Liver (tissue), 9 donors: ENCODE results near the gene NUCKS1. TPM values are rescaled to one million over a fixed set of nuclear protein-coding genes. Genes with fewer than 3 reads are reported as not detected.

Source experiments
- DNase-seq: peaks from one replicate; pipeline ENCODE4 v3.0.0-alpha.2; 2017; ENCODE audit warnings: low spot score
- H3K27ac ChIP-seq, 2 donors: one replicate each; pipeline ENCODE4 v1.7.0; 2013; ENCODE audit warnings: inconsistent platforms in 2 of 2, low read length in 2 of 2, control low read depth in 1 of 2, low read depth in 1 of 2, mild to moderate bottlenecking in 1 of 2
- H3K27me3 ChIP-seq, 4 donors: one replicate each; pipeline versions ENCODE4 v1.6.1 to v1.7.0; 2013; ENCODE audit warnings: low read length in 3 of 4, inconsistent platforms in 1 of 4, mild to moderate bottlenecking in 1 of 4, moderate library complexity in 1 of 4; ENCODE audit not compliant: control insufficient read depth in 4 of 4, insufficient read depth in 4 of 4
- H3K36me3 ChIP-seq, 4 donors: one replicate each; pipeline versions ENCODE4 v1.6.1 to v1.7.0; 2013; ENCODE audit warnings: low read length in 3 of 4, mild to moderate bottlenecking in 3 of 4, low read depth in 1 of 4, moderate library complexity in 1 of 4; ENCODE audit not compliant: control insufficient read depth in 4 of 4, insufficient read depth in 3 of 4
- H3K4me1 ChIP-seq, 4 donors: one replicate each; pipeline versions ENCODE4 v1.6.1 to v1.7.0; 2013; ENCODE audit warnings: low read length in 3 of 4, mild to moderate bottlenecking in 3 of 4, moderate library complexity in 1 of 4; ENCODE audit not compliant: control insufficient read depth in 4 of 4, insufficient read depth in 4 of 4
- H3K4me3 ChIP-seq, 3 donors: one replicate each; pipeline versions ENCODE4 v1.6.1 to v1.7.0; 2013; ENCODE audit warnings: low read length in 3 of 3, control low read depth in 1 of 3, low read depth in 1 of 3, mild to moderate bottlenecking in 1 of 3
- H3K9ac ChIP-seq, 2 donors: one replicate each; pipeline ENCODE4 v1.7.0; 2013; ENCODE audit warnings: low read length in 2 of 2, mild to moderate bottlenecking in 2 of 2, moderate library complexity in 2 of 2, control low read depth in 1 of 2, low read depth in 1 of 2
- H3K9me3 ChIP-seq, 4 donors: one replicate each; pipeline versions ENCODE4 v1.6.1 to v1.7.0; 2013; ENCODE audit warnings: low read length in 3 of 4; ENCODE audit not compliant: control insufficient read depth in 4 of 4
- ATF3 ChIP-seq: IDR thresholded peaks from 2 replicates; pipeline ENCODE4 v1.6.1; 2016; ENCODE audit warnings: antibody characterized with exemption
- CTCF ChIP-seq: fragments of 150-350 bp; IDR thresholded peaks from 2 replicates; pipeline ENCODE4 v1.5.1; 2017; ENCODE audit warnings: improper control_type of control experiment, low read depth, low read length; ENCODE audit not compliant: missing input control
- EGR1 ChIP-seq, 2 donors: IDR thresholded peaks; 2 replicates each; pipeline ENCODE4 v1.6.1; 2016 to 2018; ENCODE audit warnings: antibody characterized with exemption in 2 of 2, low read depth in 2 of 2
- FOXA1 ChIP-seq: IDR thresholded peaks from 2 replicates; pipeline ENCODE4 v1.6.1; 2016; ENCODE audit warnings: antibody characterized with exemption
- FOXA2 ChIP-seq: IDR thresholded peaks from 2 replicates; pipeline ENCODE4 v1.6.1; 2016; ENCODE audit warnings: antibody characterized with exemption
- GABPA ChIP-seq, 2 donors: IDR thresholded peaks in 1 of 2; conservative IDR thresholded peaks in 1 of 2; 2 replicates each; pipeline ENCODE4 v1.6.1; 2016; ENCODE audit warnings: antibody characterized with exemption in 2 of 2, mild to moderate bottlenecking in 1 of 2, moderate library complexity in 1 of 2
- HNF4A ChIP-seq, 2 donors: conservative IDR thresholded peaks; 2 replicates each; pipeline ENCODE4 v1.6.1; 2016; ENCODE audit warnings: antibody characterized with exemption in 2 of 2, mild to moderate bottlenecking in 2 of 2
- JUND ChIP-seq, 2 donors: IDR thresholded peaks; 2 replicates each; pipeline ENCODE4 v1.6.1; 2016; ENCODE audit warnings: antibody characterized with exemption in 2 of 2
- MAX ChIP-seq: IDR thresholded peaks from 2 replicates; pipeline ENCODE4 v1.6.1; 2016; ENCODE audit warnings: antibody characterized with exemption
- RAD21 ChIP-seq, 2 donors: IDR thresholded peaks; 2 replicates each; pipeline ENCODE4 v1.6.1; 2016; ENCODE audit warnings: antibody characterized with exemption in 2 of 2, mild to moderate bottlenecking in 2 of 2
- RXRA ChIP-seq, 2 donors: IDR thresholded peaks; 2 replicates each; pipeline ENCODE4 v1.6.1; 2017 to 2018; ENCODE audit warnings: antibody characterized with exemption in 2 of 2, mild to moderate bottlenecking in 1 of 2
- SP1 ChIP-seq: IDR thresholded peaks from 2 replicates; pipeline ENCODE4 v1.6.1; 2018; ENCODE audit warnings: antibody characterized with exemption, mild to moderate bottlenecking
- TAF1 ChIP-seq: conservative IDR thresholded peaks from 2 replicates; pipeline ENCODE4 v1.6.1; 2016; ENCODE audit warnings: antibody characterized with exemption, mild to moderate bottlenecking
- YY1 ChIP-seq: IDR thresholded peaks from 2 replicates; pipeline ENCODE4 v1.6.1; 2016; ENCODE audit warnings: antibody characterized with exemption, mild to moderate bottlenecking
- ZBTB33 ChIP-seq: IDR thresholded peaks from 2 replicates; pipeline ENCODE4 v1.6.1; 2016; ENCODE audit warnings: antibody characterized with exemption
- WGBS: extraction: QIAGEN DNeasy Blood & Tissue Kit; methylation state at CpG from one replicate; pipeline ENCODE4 v1.1.7; 2013; 5-methylcytosine and 5-hydroxymethylcytosine counted together
- polyA plus RNA-seq, 2 donors: library from polyadenylated mRNA; stranded (reverse) in 1 of 2; unstranded in 1 of 2; fragments of 200-250 nt in 1 of 2; fragments of >200 nt in 1 of 2; fragmentation: Nextera tagmentation in 1 of 2; extraction: Ambion mirVana in 1 of 2; gene quantifications; one replicate each; pipeline versions ENCODE4 v1.2.1 to v1.2.3, GENCODE V29; 2013 to 2015
- total RNA-seq, 2 donors: library from RNA; depleted of rRNA; stranded (reverse); fragments of >200 nt; gene quantifications; one replicate each; pipeline ENCODE4 v1.2.3, GENCODE V29; 2014
- donor health status: healthy.
- donor health status: healthy.
- donor health status: healthy.
- donor health status: healthy.
- donor health status: healthy.

Gene NUCKS1
- total and polyA plus RNA-seq, 4 donors: 27.0 to 86.1 (median 42.6) TPM

GRCh38 chr1:205716371-205717132, 33.4 kb downstream of the NUCKS1 start:
- 71% methylated on average over 7 of the region's 7 CpGs for WGBS
- peaks cover 2 to 35% (median 19%) of the 10 kb centered on the region in 4 donors for H3K36me3 ChIP-seq
- H3K27me3 ChIP-seq: no peaks in the 10 kb centered on the region
- TF ChIP-seq MAX (no peak), HNF4A (conservative IDR thresholded peaks at IDR 0.05) (peak; percentile 11 to 15), GABPA (IDR thresholded peaks at IDR 0.05 in 1 of 2, conservative IDR thresholded peaks at IDR 0.05 in 1 of 2) (no peak)
- no peak overlapping the region for H3K4me3 ChIP-seq
- peak overlapping the region in 1 of 2 donors; percentile 40 for H3K9ac ChIP-seq
- H3K9me3 ChIP-seq: no peaks in the 10 kb centered on the region
- peak overlapping the region; percentile 70 to 91 for H3K27ac ChIP-seq
- no peak for DNase-seq
- peaks cover 9 to 54% (median 45%) of the 10 kb centered on the region in 4 donors for H3K4me1 ChIP-seq

- DNase-seq: no peak
- Histone ChIP-seq H3K36me3 (peaks cover 2 to 32% (median 17%) of the 10 kb centered on the region in 4 donors), H3K4me3 (no peak overlapping the region), H3K4me1 (peaks cover 9 to 64% (median 54%) of the 10 kb centered on the region in 4 donors), H3K27me3 (no peaks in the 10 kb centered on the region), H3K9me3 (no peaks in the 10 kb centered on the region), H3K9ac (no peak overlapping the region), H3K27ac (peak overlapping the region; percentile 87 to 91)
- no peak for TF ChIP-seq CTCF
- no peak for TF ChIP-seq JUND (IDR thresholded peaks at IDR 0.05)
- no peak for TF ChIP-seq EGR1 (IDR thresholded peaks at IDR 0.05; ENCODE audit: low read depth in 2 of 2)
- TF ChIP-seq YY1: no peak
- 65% methylated on average over 5 of the region's 5 CpGs for WGBS
Measured at GRCh38 chr1:205715628-205716027, 34.4 kb downstream of the NUCKS1 start.

GRCh38 chr1:205714906-205715246, 35.1 kb downstream of the NUCKS1 start:
- Histone ChIP-seq H3K36me3 (peaks cover 2 to 26% (median 12%) of the 10 kb centered on the region in 4 donors), H3K27ac (peak overlapping the region; percentile 87 to 91)

More at GRCh38 chr1:205714906-205715246, 35.1 kb downstream of the NUCKS1 start:
- H3K4me3 ChIP-seq: no peak overlapping the region
- no peak for TF ChIP-seq CTCF
- no peak for TF ChIP-seq RXRA (IDR thresholded peaks at IDR 0.05)
- TF ChIP-seq ATF3: no peak
- TF ChIP-seq FOXA1: no peak
- no peak for TF ChIP-seq FOXA2
- TF ChIP-seq SP1: no peak
- no peak for TF ChIP-seq RAD21 (IDR thresholded peaks at IDR 0.05)
- no peak for TF ChIP-seq EGR1 (IDR thresholded peaks at IDR 0.05; ENCODE audit: low read depth in 2 of 2)
- no peak for TF ChIP-seq ZBTB33
- no peak for TF ChIP-seq HNF4A (conservative IDR thresholded peaks at IDR 0.05)
- TF ChIP-seq GABPA (IDR thresholded peaks at IDR 0.05 in 1 of 2, conservative IDR thresholded peaks at IDR 0.05 in 1 of 2): no peak
- no peak for TF ChIP-seq TAF1
- no peak for TF ChIP-seq JUND (IDR thresholded peaks at IDR 0.05)
- no peak for TF ChIP-seq YY1
- no peak for DNase-seq
- peak overlapping the region in 1 of 2 donors; percentile 56 for H3K9ac ChIP-seq
- peaks cover 9 to 71% (median 60%) of the 10 kb centered on the region in 4 donors for H3K4me1 ChIP-seq
- 89% methylated on average over 4 of the region's 4 CpGs for WGBS
- H3K27me3 ChIP-seq: no peaks in the 10 kb centered on the region
- no peaks in the 10 kb centered on the region for H3K9me3 ChIP-seq
